Panc1 (cell line): ENCODE measurements around the gene TAS2R20.

Source experiments
- CTCF ChIP-seq: fragments of 450-650 bp; IDR thresholded peaks from 2 replicates; pipeline ENCODE4 v1.5.1; 2017; ENCODE audit warnings: mild to moderate bottlenecking
- REST ChIP-seq, 2 experiments: IDR thresholded peaks; 2 replicates each; pipeline ENCODE4 v1.6.1; 2011 to 2012; ENCODE audit warnings: low read depth in 2 of 2, control low read depth in 1 of 2, low read length in 1 of 2, mild to moderate bottlenecking in 1 of 2, moderate library complexity in 1 of 2; ENCODE audit not compliant: insufficient read depth in 1 of 2

- no peak for TF ChIP-seq CTCF
- no peak for TF ChIP-seq REST (IDR thresholded peaks at IDR 0.05; ENCODE audit: insufficient read depth in 1 of 2, low read depth in 2 of 2, low read length in 1 of 2)
These were observed 18.8 kb upstream of the TAS2R20 start for GRCh38 chr12:11016937-11017336.
